SK-N-SH treated with all-trans-retinoic acid at 6 μM for 48 hours (cell line): ENCODE data around the gene CLCN4.

Source experiments
- ATAC-seq: fragments of 200-7000 bp; cut with Tn5 transposase; 3 replicates; pipeline ENCODE4 v1.9.1; 2020; ENCODE audit warnings: mild to moderate bottlenecking, moderate library complexity
- ARNTL ChIP-seq: fragments of 450-650 bp; formaldehyde crosslinking; IDR thresholded peaks from 2 replicates; pipeline ENCODE4 v1.5.0; 2020; ENCODE audit warnings: low read depth, mild to moderate bottlenecking, moderate library complexity, borderline replicate concordance
- BACH2 ChIP-seq: fragments of 250-450 bp; sonication (Bioruptor Pico); IDR thresholded peaks from 2 replicates; pipeline ENCODE4 v1.9.0; 2021; ENCODE audit warnings: mild to moderate bottlenecking, borderline replicate concordance
- CSDC2 ChIP-seq: fragments of 250-450 bp; sonication (Bioruptor Pico); IDR thresholded peaks from 2 replicates; pipeline ENCODE4 v1.5.0; 2020; ENCODE audit warnings: mild to moderate bottlenecking, moderate library complexity
- ESRRG ChIP-seq: fragments of 250-450 bp; sonication (Bioruptor Pico); IDR thresholded peaks from 2 replicates; pipeline ENCODE4 v1.6.1; 2021; ENCODE audit warnings: mild to moderate bottlenecking
- GLIS3 ChIP-seq: fragments of 250-450 bp; sonication (Bioruptor Pico); IDR thresholded peaks from 2 replicates; pipeline ENCODE4 v1.5.0; 2020; ENCODE audit warnings: mild to moderate bottlenecking, moderate library complexity
- ISL1 ChIP-seq: fragments of 250-450 bp; sonication (Bioruptor Pico); IDR thresholded peaks from 2 replicates; pipeline ENCODE4 v2.1.2; 2022; ENCODE audit warnings: mild to moderate bottlenecking, moderate library complexity
- OSR1 ChIP-seq: fragments of 250-450 bp; sonication (Bioruptor Pico); IDR thresholded peaks from 2 replicates; pipeline ENCODE4 v1.8.0; 2022; ENCODE audit warnings: moderate library complexity, mild to moderate bottlenecking, inconsistent platforms
- PPARA ChIP-seq: fragments of 250-450 bp; sonication (Bioruptor Pico); IDR thresholded peaks from 2 replicates; pipeline ENCODE4 v1.5.0; 2020; ENCODE audit warnings: mild to moderate bottlenecking, borderline replicate concordance
- RARB ChIP-seq: fragments of 250-450 bp; sonication (Bioruptor Pico); IDR thresholded peaks from 2 replicates; pipeline ENCODE4 v1.8.0; 2021; ENCODE audit warnings: mild to moderate bottlenecking, moderate library complexity
- SNAI2 ChIP-seq: fragments of 250-450 bp; sonication (Bioruptor Pico); IDR thresholded peaks from 2 replicates; pipeline ENCODE4 v1.5.0; 2020; ENCODE audit warnings: mild to moderate bottlenecking, moderate library complexity
- TCF4 ChIP-seq: fragments of 250-450 bp; sonication (Bioruptor Pico); IDR thresholded peaks from 2 replicates; pipeline ENCODE4 v1.8.0; 2021; ENCODE audit warnings: mild to moderate bottlenecking, moderate library complexity, borderline replicate concordance
- TOX ChIP-seq: fragments of 250-450 bp; sonication (Bioruptor Pico); IDR thresholded peaks from 2 replicates; pipeline ENCODE4 v1.8.0; 2021; ENCODE audit warnings: mild to moderate bottlenecking, moderate library complexity, borderline replicate concordance
- ZC3H10 ChIP-seq: fragments of 250-450 bp; sonication (Bioruptor Pico); IDR thresholded peaks from 2 replicates; pipeline ENCODE4 v1.5.1; 2021; ENCODE audit warnings: mild to moderate bottlenecking, moderate library complexity
- ZFP3 ChIP-seq: fragments of 250-450 bp; sonication (Bioruptor Pico); IDR thresholded peaks from 2 replicates; pipeline ENCODE4 v1.5.0; 2020; ENCODE audit warnings: mild to moderate bottlenecking, moderate library complexity
- ZFP30 ChIP-seq: fragments of 450-650 bp; formaldehyde crosslinking; IDR thresholded peaks from 2 replicates; pipeline ENCODE4 v1.5.0; 2022; ENCODE audit warnings: mild to moderate bottlenecking, moderate library complexity
- ZNF70 ChIP-seq: fragments of 450-650 bp; formaldehyde crosslinking; IDR thresholded peaks from 2 replicates; pipeline ENCODE4 v1.5.0; 2020; ENCODE audit warnings: mild to moderate bottlenecking, moderate library complexity
- ZNF8 ChIP-seq: fragments of 450-650 bp; formaldehyde crosslinking; IDR thresholded peaks from 2 replicates; pipeline ENCODE4 v1.5.0; 2020; ENCODE audit warnings: mild to moderate bottlenecking, moderate library complexity
- TF ChIP-seq, protein P1 (sequence below): fragments of 250-450 bp; sonication (Bioruptor Pico); IDR thresholded peaks from 2 replicates; pipeline ENCODE4 v1.8.0; 2020; ENCODE audit warnings: mild to moderate bottlenecking, moderate library complexity, borderline replicate concordance
- TF ChIP-seq, protein P2 (sequence below): fragments of 250-450 bp; sonication (Bioruptor Pico); IDR thresholded peaks from 2 replicates; pipeline ENCODE4 v1.5.1; 2020; ENCODE audit warnings: low read depth, mild to moderate bottlenecking, moderate library complexity
- TF ChIP-seq, protein P3 (sequence below): fragments of 250-450 bp; sonication (Bioruptor Pico); IDR thresholded peaks from 2 replicates; pipeline ENCODE4 v1.5.1; 2021; ENCODE audit warnings: mild to moderate bottlenecking, moderate library complexity
- TF ChIP-seq, protein P4 (sequence below): fragments of 250-450 bp; sonication (Bioruptor Pico); IDR thresholded peaks from 2 replicates; pipeline ENCODE4 v1.5.0; 2020; ENCODE audit warnings: mild to moderate bottlenecking, moderate library complexity

Gene CLCN4

DNA sequence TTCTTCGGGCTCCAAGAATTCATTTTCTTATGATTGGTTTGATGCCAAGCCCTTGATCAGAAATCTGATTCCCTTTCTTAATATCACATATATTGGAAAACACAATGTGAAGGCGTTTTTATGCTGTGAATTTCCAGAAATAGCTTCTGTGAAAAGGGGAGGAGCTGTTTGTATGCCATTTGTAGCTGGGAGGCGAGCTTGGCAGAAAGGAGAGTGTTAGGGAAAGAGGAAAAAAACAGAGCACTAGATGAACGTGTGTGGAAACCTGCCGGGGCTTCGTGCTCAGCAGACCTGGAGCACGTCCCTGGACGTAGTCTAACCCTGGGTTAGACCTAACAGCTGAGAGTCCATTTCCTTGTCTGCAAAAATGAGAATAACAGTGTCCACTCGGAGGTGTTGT is 3.4 kb downstream of the CLCN4 start:
- ATAC-seq = no peak
- TF ChIP-seq ZFP30 (CRISPR knock-in tag) (no peak), TOX (no peak), OSR1 (CRISPR knock-in tag) (no peak), BACH2 (CRISPR knock-in tag) (no peak), ESRRG (no peak), ISL1 (CRISPR knock-in tag) (no peak), ZNF8 (CRISPR knock-in tag) (no peak), ARNTL (no peak), TCF4 (CRISPR knock-in tag) (no peak), GLIS3 (CRISPR knock-in tag) (no peak), ZFP3 (no peak), ZNF70 (CRISPR knock-in tag) (no peak), CSDC2 (no peak), SNAI2 (no peak), PPARA (CRISPR knock-in tag) (no peak), ZC3H10 (CRISPR knock-in tag) (no peak)
- TF ChIP-seq, protein P1, sequence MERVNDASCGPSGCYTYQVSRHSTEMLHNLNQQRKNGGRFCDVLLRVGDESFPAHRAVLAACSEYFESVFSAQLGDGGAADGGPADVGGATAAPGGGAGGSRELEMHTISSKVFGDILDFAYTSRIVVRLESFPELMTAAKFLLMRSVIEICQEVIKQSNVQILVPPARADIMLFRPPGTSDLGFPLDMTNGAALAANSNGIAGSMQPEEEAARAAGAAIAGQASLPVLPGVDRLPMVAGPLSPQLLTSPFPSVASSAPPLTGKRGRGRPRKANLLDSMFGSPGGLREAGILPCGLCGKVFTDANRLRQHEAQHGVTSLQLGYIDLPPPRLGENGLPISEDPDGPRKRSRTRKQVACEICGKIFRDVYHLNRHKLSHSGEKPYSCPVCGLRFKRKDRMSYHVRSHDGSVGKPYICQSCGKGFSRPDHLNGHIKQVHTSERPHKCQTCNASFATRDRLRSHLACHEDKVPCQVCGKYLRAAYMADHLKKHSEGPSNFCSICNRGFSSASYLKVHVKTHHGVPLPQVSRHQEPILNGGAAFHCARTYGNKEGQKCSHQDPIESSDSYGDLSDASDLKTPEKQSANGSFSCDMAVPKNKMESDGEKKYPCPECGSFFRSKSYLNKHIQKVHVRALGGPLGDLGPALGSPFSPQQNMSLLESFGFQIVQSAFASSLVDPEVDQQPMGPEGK = no peak
- TF ChIP-seq, protein P2, sequence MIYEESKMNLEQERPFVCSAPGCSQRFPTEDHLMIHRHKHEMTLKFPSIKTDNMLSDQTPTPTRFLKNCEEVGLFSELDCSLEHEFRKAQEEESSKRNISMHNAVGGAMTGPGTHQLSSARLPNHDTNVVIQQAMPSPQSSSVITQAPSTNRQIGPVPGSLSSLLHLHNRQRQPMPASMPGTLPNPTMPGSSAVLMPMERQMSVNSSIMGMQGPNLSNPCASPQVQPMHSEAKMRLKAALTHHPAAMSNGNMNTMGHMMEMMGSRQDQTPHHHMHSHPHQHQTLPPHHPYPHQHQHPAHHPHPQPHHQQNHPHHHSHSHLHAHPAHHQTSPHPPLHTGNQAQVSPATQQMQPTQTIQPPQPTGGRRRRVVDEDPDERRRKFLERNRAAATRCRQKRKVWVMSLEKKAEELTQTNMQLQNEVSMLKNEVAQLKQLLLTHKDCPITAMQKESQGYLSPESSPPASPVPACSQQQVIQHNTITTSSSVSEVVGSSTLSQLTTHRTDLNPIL (CRISPR knock-in tag) = no peak

DNA sequence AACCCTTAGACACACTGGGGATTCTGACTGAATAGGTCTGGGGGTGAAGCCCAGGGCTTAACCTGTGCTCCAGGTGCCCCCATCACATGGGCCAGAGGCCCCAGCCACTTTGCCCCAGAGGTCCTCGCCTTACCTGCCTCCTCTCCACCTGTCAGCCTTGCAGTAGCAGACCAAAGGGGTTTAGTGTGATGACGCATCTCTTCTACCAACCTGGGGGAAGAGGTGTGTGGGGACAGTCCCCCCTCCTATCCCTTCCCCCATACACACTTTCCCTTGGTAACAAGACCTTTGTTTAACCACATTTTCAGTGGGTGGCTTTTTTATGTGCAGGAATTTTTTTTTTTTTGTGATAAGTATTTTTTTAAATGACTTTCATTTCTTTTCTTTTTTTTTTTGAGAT is 6.3 kb downstream of the CLCN4 start:
- TF ChIP-seq ZC3H10 (CRISPR knock-in tag) = no peak
- TF ChIP-seq ZNF8 (CRISPR knock-in tag) = no peak
- no peak for TF ChIP-seq RARB (CRISPR knock-in tag)
- TF ChIP-seq, protein P1 = no peak
- no peak for TF ChIP-seq ZFP30 (CRISPR knock-in tag)
- TF ChIP-seq ISL1 (CRISPR knock-in tag) = no peak
- TF ChIP-seq, protein P2 (CRISPR knock-in tag) = no peak
- TF ChIP-seq, protein P3, sequence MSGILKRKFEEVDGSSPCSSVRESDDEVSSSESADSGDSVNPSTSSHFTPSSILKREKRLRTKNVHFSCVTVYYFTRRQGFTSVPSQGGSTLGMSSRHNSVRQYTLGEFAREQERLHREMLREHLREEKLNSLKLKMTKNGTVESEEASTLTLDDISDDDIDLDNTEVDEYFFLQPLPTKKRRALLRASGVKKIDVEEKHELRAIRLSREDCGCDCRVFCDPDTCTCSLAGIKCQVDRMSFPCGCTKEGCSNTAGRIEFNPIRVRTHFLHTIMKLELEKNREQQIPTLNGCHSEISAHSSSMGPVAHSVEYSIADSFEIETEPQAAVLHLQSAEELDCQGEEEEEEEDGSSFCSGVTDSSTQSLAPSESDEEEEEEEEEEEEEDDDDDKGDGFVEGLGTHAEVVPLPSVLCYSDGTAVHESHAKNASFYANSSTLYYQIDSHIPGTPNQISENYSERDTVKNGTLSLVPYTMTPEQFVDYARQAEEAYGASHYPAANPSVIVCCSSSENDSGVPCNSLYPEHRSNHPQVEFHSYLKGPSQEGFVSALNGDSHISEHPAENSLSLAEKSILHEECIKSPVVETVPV (CRISPR knock-in tag) = no peak
- ATAC-seq = no peak

DNA sequence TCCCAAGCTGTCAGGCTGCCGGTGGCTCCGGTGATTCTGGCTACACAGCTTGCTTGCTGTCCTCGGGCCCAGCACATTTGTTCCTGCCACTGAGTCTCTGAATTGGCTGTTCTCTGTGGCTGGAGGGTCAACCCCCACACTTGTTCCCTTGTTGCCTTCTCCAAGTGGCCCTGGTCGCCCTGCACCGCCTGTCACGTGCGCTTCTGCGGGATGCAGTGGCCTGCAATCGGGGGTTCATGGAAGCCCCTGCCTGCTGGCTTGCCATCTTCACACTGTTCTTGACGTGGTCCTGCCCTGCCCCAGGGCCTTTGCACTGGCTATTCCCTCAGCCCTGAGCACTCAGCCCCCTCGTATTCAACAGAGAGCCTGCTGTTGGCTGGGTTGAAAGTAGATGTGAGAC is 8.1 kb downstream of the CLCN4 start:
- no peak for TF ChIP-seq BACH2 (CRISPR knock-in tag)
- no peak for ATAC-seq

DNA sequence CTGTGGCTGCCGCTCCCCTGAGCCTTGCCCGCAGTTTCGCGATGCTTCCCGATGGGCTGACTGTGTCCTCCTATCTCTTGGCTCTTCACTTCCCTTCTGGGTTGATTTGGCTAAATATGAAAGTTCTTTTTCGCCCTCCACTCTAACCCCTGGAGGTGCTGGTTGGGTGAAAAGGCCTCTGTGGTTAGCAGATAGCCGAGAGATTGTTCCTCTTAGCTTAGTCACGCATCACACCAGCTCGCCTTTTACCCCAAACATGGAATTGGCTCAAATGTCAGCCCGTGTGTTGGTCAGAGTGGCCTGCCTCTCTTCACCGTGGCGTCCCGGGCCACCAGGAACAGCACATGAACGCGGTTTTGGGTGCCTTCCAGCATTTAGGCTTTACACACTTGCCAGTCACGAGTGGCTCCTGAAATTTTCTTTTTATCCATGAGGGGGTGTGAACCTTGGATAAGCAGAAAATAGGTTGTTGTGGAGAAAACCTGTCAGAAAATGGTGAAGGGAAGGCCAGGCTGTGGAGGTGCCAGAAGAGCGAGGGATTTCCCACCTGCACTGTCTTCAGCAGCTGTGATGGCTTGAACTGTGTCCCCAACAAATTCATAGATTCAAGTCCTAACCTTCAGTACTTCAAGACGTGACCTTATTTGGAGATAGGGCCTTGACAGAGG is 8.9 kb downstream of the CLCN4 start:
- TF ChIP-seq CSDC2 (no peak), ZNF8 (CRISPR knock-in tag) (no peak), GLIS3 (CRISPR knock-in tag) (no peak), ESRRG (no peak)
- TF ChIP-seq, protein P4, sequence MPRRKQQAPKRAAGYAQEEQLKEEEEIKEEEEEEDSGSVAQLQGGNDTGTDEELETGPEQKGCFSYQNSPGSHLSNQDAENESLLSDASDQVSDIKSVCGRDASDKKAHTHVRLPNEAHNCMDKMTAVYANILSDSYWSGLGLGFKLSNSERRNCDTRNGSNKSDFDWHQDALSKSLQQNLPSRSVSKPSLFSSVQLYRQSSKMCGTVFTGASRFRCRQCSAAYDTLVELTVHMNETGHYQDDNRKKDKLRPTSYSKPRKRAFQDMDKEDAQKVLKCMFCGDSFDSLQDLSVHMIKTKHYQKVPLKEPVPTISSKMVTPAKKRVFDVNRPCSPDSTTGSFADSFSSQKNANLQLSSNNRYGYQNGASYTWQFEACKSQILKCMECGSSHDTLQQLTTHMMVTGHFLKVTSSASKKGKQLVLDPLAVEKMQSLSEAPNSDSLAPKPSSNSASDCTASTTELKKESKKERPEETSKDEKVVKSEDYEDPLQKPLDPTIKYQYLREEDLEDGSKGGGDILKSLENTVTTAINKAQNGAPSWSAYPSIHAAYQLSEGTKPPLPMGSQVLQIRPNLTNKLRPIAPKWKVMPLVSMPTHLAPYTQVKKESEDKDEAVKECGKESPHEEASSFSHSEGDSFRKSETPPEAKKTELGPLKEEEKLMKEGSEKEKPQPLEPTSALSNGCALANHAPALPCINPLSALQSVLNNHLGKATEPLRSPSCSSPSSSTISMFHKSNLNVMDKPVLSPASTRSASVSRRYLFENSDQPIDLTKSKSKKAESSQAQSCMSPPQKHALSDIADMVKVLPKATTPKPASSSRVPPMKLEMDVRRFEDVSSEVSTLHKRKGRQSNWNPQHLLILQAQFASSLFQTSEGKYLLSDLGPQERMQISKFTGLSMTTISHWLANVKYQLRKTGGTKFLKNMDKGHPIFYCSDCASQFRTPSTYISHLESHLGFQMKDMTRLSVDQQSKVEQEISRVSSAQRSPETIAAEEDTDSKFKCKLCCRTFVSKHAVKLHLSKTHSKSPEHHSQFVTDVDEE (CRISPR knock-in tag) = no peak
- no peak for ATAC-seq
